Activated T-helper 1 cell treated with anti-CD3 and anti-CD28 coated beads, Interleukin-12 subunit alpha, Interleukin-12 subunit beta, Interleukin-2, Interleukin-4 antibody, amounts not matched to agents 30 ng/mL and 10 ng/mL and 1 ng/mL, durations not matched to agents 14 hours and 24 hours and 36 hours (primary cell): ENCODE measurements around the gene HYAL3. TPM values are rescaled to one million over a fixed set of nuclear protein-coding genes. Genes with fewer than 3 reads are reported as not detected.

Source experiments
- DNase-seq: peaks from one replicate; pipeline ENCODE4 v3.0.0; 2021; ENCODE audit warnings: low spot score
- H3K27ac Mint-ChIP-seq: one replicate; pipeline ENCODE4 v1.8.0; 2021; ENCODE audit warnings: mild to moderate bottlenecking, mixed read lengths
- H3K27me3 Mint-ChIP-seq: one replicate; pipeline ENCODE4 v1.8.0; 2022; ENCODE audit warnings: mild to moderate bottlenecking, moderate library complexity, mixed read lengths; ENCODE audit not compliant: insufficient read depth
- H3K36me3 Mint-ChIP-seq: one replicate; pipeline ENCODE4 v1.8.0; 2021; ENCODE audit warnings: low read depth, mixed read lengths
- H3K4me1 Mint-ChIP-seq: one replicate; pipeline ENCODE4 v1.8.0; 2021; ENCODE audit warnings: low read depth, mixed read lengths
- H3K4me3 Mint-ChIP-seq: one replicate; pipeline ENCODE4 v1.8.0; 2021; ENCODE audit warnings: mild to moderate bottlenecking, moderate library complexity, mixed read lengths
- H3K9me3 Mint-ChIP-seq: one replicate; pipeline ENCODE4 v1.8.0; 2021; ENCODE audit warnings: mixed read lengths
- intact Hi-C: fragments of 100-400 bp; cut with micrococcal nuclease; formaldehyde crosslinking; loops from one replicate; pipeline ENCODE4 v1.15.1; 2024
- total RNA-seq: library from RNA; stranded (reverse); gene quantifications from 2 replicates; pipeline ENCODE4 v1.2.3, GENCODE V29; 2022

HYAL3 gene
- total RNA-seq, 1 donor from 2014 or later, result 8.0 TPM

DNA sequence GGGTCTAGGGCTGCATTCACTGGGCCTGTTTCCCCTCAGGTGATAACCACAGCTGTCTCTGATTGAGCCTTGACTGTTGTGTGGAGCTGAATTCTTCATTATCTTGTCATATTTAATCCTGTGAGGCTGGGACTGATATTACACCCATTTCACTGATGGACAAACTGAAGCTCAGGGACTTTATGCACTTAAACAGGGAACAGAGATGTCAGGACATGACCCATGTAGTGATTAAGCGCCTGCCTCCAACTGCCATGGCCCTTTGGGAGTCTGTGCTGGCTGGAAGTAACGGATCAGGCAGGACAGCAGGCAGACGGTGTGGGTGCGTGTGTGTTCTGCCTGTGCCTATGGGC is 55.7 kb downstream of the HYAL3 start:
- DNase-seq, result no peak
- no peaks in the 10 kb centered on the region for H3K9me3 Mint-ChIP-seq
- H3K4me1 Mint-ChIP-seq, result peaks cover 83% of the 10 kb centered on the region
- H3K4me3 Mint-ChIP-seq, result peak overlapping the region; percentile 28
- intact Hi-C loops, result no loop called here
- H3K36me3 Mint-ChIP-seq, result peaks cover 19% of the 10 kb centered on the region
- peak overlapping the region; percentile 94 for H3K27ac Mint-ChIP-seq
- no peaks in the 10 kb centered on the region for H3K27me3 Mint-ChIP-seq

DNA sequence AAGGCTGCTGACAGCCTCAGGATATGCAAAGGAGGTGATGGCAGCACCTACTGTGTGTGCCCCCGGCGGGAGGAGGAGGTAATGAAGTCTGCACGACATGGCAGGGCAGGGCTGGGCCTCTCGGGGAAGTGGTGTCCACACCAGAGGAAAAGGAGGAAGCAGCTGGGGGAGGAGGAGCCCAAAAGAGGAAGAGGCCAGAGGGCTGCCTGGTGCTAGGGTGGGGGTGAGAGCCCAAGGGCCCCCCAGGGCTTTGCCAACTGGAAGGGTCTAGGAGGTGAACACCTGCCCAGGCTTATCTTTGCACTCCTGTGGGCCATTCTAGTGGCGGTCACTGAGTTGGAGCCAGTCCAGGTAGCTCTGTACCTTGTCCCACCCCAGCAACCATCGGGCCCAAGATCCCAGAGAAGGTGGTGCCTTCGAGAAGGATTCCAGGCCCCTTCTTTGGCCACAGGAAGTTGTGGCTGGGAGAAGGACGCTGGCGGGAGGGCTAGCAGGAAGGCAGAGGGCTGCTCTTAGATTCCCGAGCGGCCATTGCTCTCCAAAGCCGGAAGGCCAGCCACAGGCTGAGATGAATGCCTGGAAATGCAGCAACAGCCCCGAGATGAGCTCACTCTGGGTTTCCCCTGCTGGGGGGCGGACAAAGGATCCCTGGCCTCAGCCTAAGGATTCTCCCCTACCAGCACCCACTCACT is 56.2 kb downstream of the HYAL3 start:
- intact Hi-C loops, result no loop called here
- Mint-ChIP-seq H3K4me3 (peak overlapping the region; percentile 81), H3K4me1 (peaks cover 85% of the 10 kb centered on the region), H3K9me3 (no peaks in the 10 kb centered on the region), H3K27me3 (no peaks in the 10 kb centered on the region), H3K36me3 (peaks cover 20% of the 10 kb centered on the region), H3K27ac (peak overlapping the region; percentile 94)
- no peak for DNase-seq

Other genes with a start within 250 kb of the HYAL3 start
- 157 and 162 TPM in 2 replicates for gene RBM5, start 210.5 kb downstream of the HYAL3 start, total RNA-seq
- 0.21 and 0.42 TPM in 2 replicates for gene SEMA3F, start 144.1 kb downstream of the HYAL3 start, total RNA-seq
- gene GNAT1, start 107.8 kb downstream of the HYAL3 start, total RNA-seq, result not detected in 2 replicates
- not detected in 2 replicates for gene SLC38A3, start 94.1 kb downstream of the HYAL3 start, total RNA-seq
- 237 and 238 TPM in 2 replicates for gene GNAI2, start 63.2 kb downstream of the HYAL3 start, total RNA-seq
- gene SEMA3B, start 30.3 kb downstream of the HYAL3 start, total RNA-seq, result 0.49 and 1.0 TPM in 2 replicates
- not detected in 2 replicates for gene LSMEM2, start 20.3 kb downstream of the HYAL3 start, total RNA-seq
- 215 TPM in 2 replicates for gene IFRD2, start 7.0 kb downstream of the HYAL3 start, total RNA-seq
- 18.1 and 19.6 TPM in 2 replicates for gene NAA80, start within 50 bp of the HYAL3 start, total RNA-seq
- gene HYAL1, start 4.2 kb upstream of the HYAL3 start, total RNA-seq, result 0.12 and 0.36 TPM in 2 replicates
- 15.5 and 16.1 TPM in 2 replicates for gene HYAL2, start 23.3 kb upstream of the HYAL3 start, total RNA-seq
- 27.9 and 29.9 TPM in 2 replicates for gene TUSC2, start 28.8 kb upstream of the HYAL3 start, total RNA-seq
- 57.6 and 60.3 TPM in 2 replicates for gene RASSF1, start 41.4 kb upstream of the HYAL3 start, total RNA-seq
- 1.5 and 1.7 TPM in 2 replicates for gene ZMYND10, start 46.3 kb upstream of the HYAL3 start, total RNA-seq
- gene NPRL2, start 51.4 kb upstream of the HYAL3 start, total RNA-seq, result 43.7 and 46.6 TPM in 2 replicates
- 30.0 and 35.9 TPM in 2 replicates for gene CYB561D2, start 51.5 kb upstream of the HYAL3 start, total RNA-seq
- 23.6 and 25.4 TPM in 2 replicates for gene TMEM115, start 60.1 kb upstream of the HYAL3 start, total RNA-seq
- gene CACNA2D2, start 204.2 kb upstream of the HYAL3 start, total RNA-seq, result 0.52 and 0.78 TPM in 2 replicates